GM19455 (cell line): ENCODE results near the gene MVB12B.

Experiments used
- ATAC-seq: cut with Tn5 transposase; IDR thresholded peaks from one replicate; pipeline ENCODE4 v1.9.1; 2021; ENCODE audit not compliant: unreplicated experiment

Gene MVB12B

DNA sequence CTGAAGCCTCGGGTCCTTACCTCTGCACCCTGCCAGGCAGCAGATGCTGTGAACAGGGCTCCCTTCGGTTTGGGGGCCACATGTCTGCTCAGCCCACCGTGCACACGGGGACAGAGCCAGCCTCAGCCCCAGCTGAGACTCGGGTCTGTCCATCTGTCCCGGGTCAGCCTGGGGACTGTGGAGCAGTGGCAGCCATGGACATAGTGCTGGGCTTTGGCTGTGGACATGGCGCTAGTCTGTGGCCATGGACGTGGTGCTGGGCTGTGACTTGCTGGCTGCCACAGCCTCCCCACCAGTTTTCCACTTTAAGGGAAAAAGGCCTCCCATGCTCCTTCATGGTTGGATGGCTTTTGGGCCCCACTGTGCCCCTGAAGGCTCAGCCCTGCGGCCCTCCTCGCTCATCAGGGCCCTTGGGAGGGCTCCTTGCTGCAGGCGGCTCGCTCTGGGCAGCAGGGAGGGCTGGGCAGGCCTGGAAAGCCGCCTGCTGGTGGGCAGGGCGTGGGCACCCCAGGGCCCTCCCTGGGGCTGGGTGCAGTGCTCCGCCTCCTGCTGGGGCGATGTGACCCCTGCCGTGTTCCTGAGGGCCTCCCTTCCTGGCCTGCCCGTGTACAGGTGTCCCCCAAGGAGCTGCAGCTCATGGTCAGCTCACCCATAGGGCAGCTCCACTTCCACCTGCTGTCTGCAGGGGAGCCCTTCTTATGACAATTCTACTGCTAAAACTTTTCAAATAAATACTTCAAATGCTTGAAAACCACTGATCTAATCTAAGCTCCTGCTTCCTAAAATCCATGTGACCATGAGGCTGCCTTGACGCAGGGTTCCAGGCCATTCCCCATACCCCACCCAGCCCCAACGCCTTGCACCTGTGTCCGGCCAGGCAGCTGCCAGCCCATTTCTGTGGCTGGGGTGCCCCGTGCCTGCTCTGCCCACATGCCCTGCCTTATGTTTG lies 175.0 kb downstream of the MVB12B start:
- ATAC-seq = no peak

DNA sequence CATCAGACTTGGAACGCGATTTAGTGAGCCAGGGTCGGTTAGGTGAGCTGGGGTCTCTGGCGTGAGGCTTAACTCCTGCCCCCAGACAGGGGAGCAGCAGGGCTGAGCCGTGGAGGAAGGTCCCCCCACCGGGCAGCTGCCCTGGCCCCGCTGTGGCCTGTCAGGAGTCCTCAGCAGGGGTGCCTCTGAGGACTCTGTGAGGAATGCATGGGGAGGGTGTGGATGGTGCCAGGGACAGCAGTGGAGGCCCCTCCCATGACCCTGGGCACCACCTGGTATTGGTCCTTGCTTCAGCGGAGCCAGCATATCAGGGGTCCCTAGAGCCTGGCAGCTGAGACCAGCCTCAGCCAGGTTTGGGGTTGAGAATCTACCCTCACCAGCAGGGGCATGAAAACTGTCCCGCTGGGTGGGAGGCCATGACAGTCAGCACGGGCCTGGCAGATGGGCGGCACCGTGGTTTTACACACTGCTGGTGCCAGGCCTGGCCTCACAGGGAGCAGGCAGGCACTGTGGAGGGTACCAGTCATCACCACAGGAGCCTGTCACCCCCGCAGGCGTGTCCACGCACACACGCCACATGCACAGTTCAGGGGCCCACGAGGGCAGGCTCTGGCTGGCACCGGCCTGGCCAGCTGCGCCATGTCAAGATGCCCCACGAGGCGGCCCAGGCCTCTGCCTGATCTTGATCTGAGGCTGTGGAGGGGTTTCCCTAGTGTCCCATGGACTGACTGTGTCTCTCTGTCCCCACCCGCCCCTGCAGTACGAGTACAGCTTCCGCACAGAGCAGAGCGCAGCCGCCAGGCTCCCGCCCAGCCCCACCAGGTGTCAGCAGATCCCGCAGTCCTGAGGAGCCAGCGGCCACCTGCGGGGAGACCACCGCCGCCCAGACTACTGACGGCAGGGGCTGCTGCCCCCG lies 176.0 kb downstream of the MVB12B start:
- no peak for ATAC-seq

- ATAC-seq = no peak
These were observed 176.9 kb downstream of the MVB12B start for GRCh38 chr9:126503333-126504085.

- no peak for ATAC-seq
These were observed 177.7 kb downstream of the MVB12B start for GRCh38 chr9:126504086-126504976.

GRCh38 chr9:126504977-126505455 lies 178.4 kb downstream of the MVB12B start:
- no peak for ATAC-seq

DNA sequence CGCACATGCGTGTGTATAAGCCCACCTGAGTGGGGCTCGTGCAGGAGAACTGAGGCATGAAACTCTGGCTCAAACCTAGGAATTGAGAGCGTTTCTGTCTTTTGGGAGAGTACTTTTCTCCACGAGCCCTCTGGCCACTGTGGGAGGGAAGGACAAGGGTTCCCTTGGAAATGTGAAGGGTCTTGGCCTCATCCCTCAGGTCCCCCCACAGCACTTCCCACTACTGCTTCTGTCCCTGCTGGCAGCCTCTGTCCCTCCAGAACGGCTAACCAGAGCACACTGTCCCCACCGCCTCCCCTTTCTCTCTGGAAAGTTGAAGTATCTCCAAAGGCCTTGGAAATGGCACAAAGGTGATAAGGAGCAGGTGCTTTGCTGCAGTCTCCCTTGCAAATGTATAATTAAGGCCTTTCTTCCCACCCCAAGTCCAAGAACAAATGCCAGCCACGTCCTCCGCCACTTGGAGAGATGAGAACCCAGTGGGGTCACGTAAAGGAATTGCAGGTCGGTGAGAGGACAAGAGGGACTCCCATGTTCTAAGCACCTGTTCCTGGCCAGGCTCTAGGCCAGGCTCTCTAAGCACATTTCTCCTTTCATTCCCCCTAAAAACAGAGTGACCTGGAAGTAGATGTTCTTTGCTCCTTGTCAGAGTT lies 179.2 kb downstream of the MVB12B start:
- no peak for ATAC-seq

DNA sequence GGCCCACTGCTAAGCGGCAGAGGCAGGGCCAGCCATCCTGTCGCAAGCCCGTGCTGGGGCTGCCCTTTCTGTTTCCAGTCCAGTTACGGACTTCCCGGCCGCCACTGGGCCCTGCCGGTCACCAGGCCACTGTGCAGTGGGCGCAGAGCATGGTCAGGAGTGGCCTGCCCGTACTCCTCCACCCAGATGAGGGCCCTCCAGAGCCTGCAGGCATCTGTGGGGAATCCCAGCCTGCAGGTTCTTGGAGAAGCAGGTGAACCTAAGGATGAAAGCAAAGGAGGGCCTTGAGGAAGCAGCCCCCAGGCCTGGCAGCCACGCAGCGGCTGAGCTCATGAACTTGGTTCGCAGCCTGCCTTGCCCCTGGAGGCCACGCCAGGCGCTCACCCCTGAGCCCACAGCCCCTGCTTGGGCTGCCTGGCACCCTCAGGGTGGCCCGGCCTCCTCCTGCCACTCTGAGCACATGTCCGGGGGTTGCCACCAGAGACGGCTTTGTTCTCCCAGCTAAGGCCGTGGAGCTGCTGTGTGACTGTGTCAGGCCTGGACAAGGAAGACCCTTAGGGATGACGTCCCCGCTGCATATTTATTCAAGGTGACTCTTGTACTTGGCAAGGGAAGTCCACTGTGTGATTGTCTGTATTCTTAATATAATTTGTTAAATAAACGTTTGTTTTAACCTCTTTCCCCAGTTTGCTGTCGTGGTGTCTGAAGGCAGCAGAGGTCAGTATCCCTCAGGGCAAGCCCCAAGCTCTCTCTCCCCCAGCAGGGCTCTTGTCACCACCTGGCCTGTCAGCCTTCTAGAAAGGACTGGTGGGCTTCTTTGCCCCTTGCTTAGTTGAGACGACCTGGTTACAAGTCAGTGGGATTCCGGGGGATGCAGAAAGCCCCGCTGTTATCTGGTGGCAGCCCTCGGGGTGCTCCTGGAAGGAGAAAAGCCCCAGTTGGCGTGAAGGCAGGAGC lies 180.0 kb downstream of the MVB12B start:
- no peak for ATAC-seq

DNA sequence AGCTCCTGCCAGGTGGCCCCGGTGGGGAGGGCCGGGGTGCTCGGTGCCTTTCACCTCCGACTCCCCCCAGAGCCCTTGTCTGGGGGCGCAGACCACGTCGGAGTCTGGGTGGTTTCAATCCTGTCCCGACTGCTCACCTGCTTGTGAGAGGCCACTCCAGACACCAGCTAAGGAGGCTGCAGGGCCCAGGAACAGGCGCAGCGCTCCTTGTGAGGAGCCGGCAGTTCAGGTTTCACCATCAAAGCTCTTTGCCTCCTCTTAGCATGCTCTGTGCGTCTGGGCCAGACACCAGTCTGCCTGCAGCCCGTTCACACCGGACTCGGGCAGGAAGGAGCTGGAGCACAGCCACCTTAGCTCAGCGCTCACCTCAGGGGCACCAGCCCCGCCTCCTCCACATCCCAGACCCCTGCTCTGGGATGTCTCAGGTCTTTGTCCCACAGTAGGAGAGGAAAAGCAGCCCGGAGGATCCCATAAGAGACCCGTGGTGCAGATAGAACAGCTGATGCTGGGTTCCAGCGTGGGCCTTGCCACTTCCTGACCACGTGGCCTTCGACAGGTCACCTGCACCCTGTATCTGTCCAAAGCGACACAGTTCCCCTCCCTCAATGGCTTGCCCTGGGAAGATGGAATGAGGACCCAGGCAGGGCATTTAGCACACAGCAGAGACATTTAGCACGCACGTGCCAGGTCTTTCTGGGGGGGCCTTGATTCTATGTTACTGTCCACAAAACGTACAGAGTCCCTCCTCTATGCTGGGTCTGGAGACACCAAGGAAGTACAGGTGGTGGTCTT lies 180.9 kb downstream of the MVB12B start:
- no peak for ATAC-seq

DNA sequence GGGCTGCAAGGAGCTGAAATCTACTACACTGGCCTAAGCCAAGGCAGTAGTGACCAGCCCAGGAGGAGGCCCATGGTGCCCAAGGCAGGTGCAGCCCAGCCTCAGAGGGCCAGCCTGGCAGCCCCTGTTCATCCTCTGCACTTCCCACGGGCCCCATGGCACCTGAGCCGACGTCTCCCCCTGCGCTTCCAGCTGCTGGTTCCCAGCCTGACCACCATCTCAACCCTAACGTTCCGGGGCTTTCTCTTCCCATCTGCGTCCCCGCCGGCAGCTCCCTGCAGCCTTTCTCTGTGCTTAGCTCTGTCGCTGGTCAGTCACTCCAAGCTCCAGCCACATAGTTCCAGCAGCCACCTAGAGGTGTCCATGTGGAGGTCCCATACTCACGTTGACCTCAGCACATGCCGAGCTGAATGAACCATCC lies 181.6 kb downstream of the MVB12B start:
- no peak for ATAC-seq

- no peak for ATAC-seq
These were observed 182.3 kb downstream of the MVB12B start for GRCh38 chr9:126508928-126509327.

DNA sequence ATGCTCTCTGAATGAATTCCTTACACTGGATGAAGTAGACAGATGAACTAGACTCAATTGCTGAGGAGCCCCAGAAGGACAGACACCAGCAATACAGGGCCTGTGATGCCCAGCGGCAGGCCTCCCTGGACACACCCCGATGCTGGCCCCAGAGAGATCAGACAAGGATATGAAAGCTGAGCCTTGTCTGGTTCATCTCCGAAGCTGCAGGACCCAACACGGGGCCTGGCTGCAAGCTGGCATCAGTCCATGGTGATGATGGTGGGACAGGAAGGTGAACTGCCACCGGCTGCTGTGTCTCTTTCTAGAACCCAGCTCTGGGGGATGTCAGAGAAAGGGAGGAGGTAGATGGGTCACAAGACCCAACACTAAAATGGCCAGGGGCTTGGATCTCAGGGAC lies 183.1 kb downstream of the MVB12B start:
- ATAC-seq = no peak

DNA sequence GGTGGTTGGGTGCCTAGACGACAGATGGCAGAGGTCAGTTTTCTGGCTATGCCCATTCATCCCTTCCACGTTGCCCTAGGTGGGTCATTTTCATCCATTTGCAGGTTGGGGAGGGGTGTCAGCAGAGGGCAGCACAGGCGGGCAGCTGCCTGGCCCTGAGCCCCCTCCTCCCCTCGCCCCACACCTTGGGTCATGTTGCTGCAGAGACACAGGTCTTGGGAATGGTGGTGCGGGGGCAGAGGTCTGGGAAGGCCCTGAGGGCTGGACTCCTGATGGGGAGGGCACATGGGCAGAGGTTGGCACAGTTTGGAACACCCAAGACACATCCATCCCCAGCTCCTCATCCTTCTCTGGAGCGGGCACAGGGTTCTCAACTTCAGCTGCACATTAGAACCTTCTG lies 183.9 kb downstream of the MVB12B start:
- no peak for ATAC-seq

DNA sequence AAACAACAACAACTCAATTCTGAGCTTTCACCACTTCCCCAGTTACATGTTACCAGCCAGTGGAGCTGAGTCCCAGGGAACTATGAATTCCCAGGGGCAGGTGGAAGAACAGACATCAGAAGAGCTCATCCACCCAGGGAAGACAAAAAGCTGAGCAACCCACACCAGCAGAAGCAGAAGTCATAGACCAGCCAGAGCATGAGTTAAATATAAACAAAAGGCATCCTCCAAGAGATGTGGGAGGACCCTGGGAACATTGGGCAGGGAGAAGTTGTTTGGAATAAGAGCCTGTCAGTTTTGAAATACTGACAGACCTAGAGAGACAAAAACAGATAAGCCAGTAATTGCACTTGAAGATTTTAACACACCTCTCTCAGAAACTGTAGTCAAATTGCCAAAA lies 184.8 kb downstream of the MVB12B start:
- no peak for ATAC-seq

DNA sequence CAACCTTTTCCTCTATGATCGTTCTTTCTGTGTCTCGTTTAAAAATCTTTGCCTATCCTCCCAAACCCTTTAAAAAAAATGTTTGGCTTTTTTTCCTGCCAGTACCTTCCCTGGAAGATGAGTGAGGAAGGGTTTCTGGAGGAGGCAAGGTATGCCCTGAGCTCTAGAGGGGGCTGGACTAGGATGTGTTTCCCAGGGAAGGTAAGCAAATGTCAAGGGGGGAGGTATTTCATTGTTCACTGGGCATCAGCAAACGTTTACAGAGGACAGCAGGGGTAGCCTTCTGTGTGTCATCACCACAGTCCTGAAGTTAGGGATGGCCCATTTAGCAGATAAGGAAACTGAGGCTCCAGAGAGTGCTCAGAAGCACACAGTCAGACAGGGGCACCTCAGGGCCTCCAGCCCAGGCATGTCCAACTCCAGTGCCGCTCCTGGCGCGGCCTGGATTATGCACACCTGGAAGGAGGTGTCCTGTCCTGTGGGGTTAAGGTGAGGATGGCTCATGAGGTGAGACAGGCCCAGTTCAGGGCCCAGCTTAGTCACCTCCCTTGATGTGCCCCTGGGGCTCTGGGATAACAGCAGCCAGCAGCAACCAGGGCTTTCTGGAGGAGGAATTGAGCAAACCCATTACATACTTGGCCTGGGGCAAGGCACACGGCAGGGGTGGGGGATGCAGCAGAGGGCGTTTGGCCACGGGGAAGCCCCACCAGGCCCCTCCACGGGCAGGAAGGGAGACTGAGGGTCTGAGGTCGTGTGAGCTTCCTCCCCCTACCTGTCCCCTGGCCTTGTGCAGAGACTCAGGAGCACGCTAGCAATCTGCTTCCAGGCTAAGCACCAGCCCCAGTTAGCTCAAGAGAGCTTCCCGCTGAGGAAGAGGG lies 186.8 kb downstream of the MVB12B start:
- ATAC-seq = no peak

GRCh38 chr9:126514037-126514821 lies 187.6 kb downstream of the MVB12B start:
- ATAC-seq = no peak
